Cerebellar nuclear complex (tissue), 1 donor: ENCODE results near the gene ANKFY1.
"Not testable (repeated sequence)": the region's sequence is repeated elsewhere in the genome, so short reads cannot be mapped to it uniquely, and the experiment has no call there.

Source experiments
- DNase-seq, 2 experiments: peaks; one replicate each; lab custom pipeline; 2025; lab: John Stamatoyannopoulos, UW

Gene ANKFY1

DNA sequence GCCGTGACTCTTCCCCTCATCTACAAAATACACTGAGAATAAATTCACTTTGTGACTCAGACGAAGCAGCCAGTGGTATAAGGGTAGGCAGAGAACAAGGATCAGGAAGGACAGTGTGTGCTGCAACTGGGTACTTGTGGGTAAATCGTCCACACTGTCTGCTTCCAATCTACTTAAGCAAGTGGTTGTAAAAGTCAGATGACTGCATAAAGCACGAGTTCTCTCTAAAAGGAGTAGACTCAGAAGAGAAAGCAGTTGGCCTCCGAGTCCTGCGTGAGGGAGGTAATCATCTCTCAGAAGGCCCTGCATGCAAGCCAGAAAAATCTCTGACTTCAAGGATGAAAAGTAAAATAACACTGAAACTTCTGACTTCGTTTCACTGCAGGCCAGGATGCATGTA is 43.1 kb downstream of the ANKFY1 start:
- no peak for DNase-seq

DNA sequence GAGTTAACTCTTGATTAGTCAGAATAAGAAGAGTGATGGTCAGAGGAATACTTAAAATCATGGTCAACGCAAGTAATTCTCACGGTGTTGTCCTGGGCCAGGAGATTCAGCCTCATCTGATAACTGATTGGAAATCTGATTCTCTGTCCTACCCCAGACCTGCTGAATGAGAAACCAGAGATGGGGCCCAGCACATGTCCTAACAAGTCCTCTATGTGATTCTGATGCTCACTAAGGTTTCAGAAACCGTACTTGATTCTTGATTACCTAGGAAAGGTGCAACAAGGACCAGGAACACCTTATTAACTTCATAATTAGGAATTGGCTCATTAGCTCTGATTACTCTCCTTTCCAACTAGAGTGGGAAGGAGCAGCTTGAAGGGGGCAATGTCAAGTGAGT is 44.5 kb downstream of the ANKFY1 start:
- DNase-seq = no peak

DNA sequence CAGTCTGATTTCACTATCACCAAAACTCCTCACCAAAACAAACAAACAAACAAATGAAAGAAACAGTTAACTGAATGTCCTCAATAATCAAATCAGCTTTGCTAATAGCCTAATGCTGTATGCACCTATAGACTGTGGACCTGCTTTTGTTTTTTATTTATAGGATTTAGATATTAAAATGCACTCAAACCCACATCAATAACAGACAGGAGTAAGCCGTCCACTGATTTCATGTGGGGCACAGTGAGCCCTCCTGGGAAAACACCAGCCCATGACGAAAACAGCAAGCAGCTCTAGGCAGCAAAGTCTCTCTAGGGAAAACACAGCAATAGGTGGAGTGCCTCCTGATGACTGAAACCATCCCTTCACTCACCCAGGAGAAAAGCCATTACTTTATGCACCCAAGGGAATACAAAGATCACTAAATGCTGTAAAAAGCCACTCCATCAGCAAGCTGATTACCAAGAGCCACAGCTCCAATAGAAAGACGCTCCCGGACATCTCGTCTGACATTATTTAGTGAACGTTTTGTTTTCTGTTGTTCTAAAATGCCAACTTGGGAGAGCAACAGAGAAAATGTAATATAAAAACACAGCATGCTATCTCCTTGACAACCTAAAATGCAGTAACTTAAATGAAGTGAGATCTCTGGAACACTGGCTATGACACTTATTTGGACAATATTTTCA is 47.8 kb downstream of the ANKFY1 start:
- no peak for DNase-seq

DNA sequence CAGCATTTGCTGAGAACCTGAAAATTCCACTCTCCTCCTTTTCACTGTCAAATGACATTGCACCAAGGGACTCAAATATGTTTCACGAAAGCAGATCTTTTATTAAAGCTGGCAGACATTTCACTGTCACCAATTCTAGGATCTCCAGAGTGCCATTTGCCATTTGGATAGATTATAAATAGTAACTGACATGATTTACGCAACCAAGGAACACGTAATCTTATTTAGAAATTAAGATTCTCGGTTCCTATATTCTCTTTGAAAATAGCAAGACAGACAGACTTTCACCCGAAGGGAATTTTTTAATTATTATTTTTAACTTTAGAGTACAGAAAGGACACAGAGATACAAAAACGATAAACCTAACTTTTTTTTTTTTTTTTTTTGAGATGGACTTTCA is 49.6 kb downstream of the ANKFY1 start:
- no peak for DNase-seq

DNA sequence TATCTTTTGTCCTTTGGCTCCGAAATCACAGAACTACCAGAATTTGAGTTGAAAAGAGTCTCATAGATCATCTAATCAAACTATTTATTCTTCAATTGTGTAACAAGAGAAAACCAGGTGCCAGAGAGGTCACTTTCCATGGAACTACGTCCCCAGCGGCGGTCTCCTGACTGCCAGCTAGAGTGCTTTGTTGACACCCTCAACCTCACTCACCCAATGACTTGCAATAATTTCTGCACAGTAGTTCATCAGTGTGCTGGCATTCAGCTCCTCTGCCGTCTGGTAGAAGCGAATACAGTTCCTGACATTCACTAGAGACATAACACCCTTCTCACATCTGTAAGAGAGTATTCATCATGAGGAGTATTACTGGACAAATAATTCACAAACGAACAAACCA is 54.2 kb downstream of the ANKFY1 start:
- no peak for DNase-seq

DNA sequence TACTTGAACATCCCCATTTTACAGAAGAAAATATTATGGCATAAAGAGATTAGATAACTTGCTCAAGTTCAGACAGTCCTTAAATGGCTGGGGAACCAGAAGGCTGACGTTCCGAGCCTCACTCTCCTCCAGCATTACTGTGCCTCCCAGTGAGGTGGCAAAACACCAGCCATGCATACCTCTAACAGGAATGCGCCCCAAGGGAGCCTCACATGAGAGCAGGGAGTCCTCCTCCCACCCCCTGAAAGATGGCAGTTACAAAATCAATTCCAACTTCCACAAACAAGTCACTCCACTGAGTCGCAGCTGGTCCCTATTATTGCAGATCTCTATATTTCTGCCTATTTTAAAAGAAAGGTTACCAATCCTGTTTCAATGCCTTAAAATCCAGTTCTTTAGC is 55.5 kb downstream of the ANKFY1 start:
- DNase-seq = no peak

DNA sequence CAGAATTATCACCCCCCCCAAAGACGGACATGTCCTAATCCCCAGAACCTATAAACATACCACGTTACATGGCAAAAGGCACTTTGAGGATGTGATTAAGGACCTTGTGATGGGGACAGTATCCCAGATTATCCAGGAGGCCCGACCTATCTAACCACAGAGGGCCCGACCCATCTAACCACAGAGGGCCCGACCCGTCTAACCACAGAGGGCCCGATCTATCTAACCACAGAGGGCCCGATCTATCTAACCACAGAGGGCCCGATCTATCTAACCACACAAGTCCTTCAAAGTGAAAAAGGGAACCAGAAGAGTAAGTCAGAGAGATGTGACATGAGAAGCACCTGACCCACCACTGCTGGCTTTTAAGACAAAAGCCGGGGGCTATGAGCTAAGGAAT is 56.8 kb downstream of the ANKFY1 start:
- DNase-seq = no peak

DNA sequence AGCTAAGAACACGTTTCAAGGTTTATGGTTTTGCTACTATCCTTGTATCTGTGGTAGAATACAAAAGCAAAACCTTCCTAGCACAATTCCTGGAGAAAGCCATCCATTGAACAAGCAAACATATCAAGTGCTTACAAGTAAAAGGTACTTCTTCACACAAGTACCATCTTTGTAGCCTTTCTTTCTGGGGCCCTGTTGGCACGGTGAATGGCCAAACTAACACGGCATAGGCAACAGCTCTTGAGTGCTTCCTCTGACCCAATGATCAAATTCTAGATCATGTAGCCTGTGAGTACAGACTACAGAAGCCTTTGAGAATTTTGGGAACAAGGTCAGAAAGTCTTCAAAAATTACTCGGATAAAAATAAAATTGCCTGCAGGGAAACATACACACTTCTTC is 57.9 kb downstream of the ANKFY1 start:
- DNase-seq = no peak

DNA sequence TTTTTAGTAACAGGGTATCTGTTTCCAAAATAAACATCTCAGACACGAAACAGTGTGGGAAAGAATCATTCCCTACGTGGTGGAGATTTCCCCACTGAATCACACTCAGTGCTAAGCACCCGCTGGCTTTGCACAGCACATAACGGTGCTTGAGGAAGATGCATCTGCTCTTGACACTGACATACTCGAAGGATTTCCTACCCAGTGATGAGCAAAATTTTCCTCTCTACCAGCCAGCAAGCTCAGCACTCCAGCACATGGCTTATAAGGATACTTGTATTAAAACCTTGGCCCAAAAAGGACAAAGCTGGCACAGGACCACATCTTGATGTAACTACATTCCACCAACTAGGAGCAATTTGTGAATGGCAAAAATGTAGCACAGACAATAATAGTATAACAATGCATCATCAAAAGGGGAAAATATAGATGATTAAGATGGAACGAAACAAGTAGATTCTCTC is 59.0 kb downstream of the ANKFY1 start:
- no peak for DNase-seq

DNA sequence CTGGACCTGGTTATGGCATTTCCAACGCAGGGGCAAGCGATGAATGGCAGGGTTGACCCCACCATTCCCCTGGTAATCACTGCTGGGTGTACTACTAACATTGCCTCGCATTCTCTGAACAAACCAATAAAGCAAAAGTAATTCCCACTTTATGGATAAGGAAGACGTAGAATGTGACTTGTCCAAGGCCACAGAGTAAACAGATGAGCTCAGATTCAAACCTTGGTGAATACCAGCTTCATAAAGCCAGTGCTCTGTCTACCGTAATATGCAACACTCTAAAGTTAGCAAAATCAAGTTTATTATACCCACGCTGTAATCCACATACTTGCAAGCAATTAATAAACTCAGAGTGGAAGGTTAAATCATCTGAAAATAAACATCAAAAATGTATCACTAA is 59.6 kb downstream of the ANKFY1 start:
- DNase-seq = no peak

DNA sequence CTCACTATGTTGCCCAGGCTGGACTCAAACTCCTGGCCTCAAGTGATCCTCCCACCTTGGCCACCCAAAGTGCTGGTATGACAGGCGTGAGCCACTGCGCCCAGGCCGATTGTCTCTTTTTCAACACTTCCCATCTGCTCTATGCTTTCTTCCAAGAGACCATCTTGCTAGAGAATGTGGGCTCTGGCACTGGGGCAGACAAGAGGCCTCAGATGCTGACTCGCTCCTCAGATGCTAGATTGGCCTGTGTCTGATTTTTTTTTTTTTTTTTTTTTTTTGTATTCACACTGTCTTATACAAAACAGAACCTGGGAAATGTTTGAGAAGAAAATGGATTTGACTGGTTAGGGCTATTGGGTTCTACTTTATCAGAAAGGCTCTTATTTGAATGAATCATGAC is 62.6 kb downstream of the ANKFY1 start:
- DNase-seq = no peak

DNA sequence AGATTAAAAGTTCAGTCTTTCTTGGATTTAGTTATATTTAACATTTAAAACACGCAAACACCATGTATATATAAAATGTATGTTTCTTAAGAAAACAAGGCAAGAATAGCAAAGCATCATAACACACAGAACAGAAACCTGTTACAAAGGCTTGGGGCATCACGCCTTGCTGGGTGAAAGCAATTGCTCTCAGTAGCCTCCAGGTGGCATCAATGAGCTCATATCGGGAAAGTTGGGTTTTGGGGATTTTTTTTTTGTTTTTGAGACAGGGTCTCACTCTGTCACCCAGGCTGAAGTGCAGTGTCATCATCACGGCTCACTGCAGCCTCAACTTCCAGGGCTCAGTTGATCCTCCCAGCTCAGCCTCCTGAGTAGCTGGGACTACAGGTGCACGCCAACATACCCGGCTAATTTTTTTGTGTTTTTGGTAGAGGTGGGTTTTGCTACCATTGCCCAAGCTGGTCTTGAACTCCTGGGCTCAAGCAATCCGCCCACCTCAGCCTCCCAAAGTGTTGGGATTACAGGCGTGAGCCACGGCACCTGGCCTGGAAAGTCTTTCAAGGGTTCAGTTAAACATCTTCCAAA is 63.9 kb downstream of the ANKFY1 start:
- no peak for DNase-seq

DNA sequence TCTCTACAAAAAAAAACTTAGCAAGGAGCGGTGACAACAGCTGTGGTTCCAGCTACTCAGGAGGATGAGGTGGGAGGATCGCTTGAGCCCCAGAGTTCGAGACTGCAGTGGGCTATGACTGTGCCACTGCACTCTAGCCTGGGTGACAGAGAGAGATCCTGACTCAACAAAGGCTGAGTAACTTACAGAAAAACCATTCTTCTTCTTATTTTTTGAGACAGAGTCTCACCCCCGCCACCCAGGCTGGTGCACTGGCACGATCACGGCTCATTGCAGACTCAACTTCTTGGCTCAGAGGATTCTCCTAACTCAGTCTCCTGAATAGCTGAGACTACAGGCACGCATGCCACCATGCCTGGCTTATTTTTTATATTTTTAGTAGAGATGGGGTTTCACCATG is 64.8 kb downstream of the ANKFY1 start:
- DNase-seq = no peak

DNA sequence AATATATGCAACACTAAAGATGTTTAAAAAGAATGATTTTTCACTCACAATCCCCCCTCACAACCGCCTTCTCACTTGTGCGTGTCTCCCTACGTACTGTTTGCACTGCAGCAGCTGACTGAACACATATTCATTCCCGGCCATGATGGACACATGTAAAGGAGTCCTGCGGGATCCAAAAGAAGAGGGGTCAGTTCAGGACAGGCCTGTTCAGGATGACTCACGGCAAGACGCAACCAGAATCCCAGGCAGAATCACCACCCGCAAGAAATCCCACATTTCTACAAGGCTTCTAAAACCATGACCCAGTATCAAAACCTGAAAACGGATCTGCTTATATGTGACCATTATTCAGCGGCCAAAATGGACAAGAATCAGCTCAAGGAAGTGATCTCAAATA is 68.5 kb downstream of the ANKFY1 start:
- no peak for DNase-seq

DNA sequence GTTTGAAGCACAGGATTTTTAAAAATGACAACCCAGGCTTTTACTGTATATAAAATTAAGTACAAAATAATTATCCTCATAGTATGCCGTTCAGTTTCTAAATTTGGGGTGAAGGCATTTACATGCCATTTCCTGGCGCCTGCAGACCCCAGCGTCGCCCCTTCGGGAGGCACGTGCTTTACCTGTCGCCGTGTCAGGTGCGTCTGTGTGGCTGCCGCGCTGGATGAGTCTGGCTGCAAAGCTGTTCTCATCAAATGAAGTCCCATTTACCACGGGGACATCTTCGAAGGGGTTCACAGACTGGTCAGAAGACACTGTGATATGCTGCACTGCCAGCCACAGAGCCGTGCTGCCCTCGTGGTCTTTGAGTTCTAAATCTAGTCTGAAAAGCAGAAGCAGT is 69.0 kb downstream of the ANKFY1 start:
- no peak for DNase-seq

DNA sequence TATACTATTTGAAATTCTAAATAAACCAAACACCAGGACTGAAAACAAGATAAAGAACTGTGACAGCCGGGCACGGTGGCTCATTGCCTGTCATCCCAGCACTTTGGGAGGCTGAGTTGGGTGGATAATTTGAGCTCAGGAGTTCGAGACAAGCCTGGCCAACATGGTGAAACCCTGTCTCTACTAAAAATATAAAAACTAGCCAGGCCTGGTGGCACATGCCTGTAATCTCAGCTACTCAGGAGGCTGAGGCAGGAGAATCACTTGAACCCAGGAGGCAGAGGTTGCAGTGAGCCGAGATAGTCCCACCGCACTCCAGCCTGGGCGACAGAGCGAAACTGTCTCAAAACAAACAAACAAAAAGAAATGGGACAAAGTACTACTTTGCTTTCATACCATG is 73.0 kb downstream of the ANKFY1 start:
- not testable (repeated sequence) for DNase-seq

DNA sequence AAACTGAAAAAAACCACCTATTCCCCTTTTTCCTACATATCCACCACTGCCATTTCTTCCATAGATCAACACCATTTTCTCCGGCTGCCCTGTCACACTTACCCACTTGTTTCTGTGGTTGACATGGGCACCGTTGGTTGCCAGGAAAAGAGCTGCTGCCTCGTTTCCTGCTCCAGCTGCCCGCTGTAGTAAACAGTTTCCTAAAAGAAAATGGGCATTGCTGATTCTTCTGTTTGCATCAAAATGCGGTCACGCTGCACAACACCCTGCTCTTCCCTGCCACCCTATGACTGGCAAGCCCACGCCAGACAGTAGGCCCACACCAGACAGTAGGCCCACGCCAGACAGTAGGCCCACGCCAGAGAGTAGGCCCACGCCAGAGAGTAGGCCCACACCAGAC is 74.5 kb downstream of the ANKFY1 start:
- DNase-seq = no peak

DNA sequence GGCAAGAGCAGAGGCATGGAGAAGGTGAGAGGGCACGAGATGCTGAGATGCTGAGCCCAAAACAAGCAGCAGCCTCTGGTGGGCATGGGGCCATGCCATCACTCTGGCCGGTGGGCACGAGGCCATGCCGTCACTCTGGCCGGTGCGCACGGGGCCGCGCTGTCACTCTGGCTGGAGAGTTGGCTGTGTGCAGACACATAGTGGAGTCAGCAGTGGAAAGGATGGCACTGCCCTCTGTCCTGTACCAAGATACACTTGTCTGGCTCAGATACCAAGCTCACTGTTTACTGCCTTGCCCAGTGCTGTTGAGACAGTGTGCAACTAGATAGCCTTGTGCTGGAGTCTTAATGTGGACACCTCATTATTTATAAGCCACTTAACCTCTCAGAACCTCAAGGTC is 75.7 kb downstream of the ANKFY1 start:
- no peak for DNase-seq

DNA sequence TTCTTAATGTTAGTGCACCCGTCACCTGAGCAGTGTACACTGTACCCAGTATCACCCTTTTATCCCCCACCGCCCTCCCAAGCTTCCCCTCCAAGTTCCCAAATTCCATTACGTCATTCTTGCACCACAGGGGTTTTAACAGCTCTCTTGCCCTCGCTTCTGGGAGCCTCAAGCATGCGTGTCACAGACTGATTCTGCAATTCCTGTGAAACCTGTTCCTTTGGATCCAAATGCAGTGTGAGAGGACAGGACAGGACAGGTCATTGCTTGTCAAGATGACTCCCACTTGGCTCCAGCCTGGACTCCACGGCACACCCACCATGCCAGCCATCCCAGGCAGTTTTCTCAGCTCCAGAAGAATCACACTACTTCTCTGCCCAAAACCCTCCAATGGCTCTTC is 76.7 kb downstream of the ANKFY1 start:
- DNase-seq = no peak

DNA sequence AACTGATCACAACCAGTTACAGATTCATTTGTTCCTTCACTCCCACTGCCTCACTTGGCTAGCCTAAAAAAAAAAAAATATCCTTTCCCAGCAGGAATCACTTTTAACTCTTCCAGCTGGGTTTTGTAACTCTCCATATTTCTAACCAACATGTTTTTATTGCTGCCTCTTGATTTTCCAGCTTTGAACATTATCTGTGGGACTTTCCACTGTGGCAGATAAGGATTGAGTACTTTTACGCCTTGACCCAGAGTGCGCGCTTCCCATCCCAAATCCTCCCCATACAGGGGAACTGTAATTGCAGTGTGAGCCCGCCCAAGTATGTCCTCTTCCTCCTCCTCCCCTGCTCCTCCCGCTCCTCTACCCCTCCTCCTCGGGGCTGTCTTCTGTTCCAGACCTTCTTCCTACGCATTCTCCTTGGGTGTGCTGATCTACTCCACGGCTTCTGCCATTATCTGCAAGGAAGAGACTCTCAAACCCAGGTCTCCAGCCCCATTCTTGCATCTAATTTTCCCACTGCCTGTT is 77.4 kb downstream of the ANKFY1 start:
- no peak for DNase-seq

DNA sequence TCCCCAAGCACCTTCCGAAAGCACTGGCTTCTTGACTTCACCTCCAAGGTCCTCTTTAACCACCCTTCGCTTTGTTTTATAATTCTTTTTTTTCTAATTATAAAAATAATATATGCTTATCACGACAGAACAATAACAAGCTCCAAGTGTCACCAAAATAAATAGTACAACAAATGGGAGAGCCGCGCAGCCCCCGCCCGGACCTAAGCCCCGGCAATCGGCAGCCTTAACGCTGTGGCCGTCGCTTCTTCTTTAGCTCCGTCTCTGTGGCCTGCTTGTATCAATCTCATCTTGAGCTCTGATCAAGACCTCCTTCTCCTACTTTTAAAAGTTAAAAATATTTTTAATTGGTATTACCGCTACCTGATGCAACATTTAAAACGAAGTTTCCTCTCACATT is 78.1 kb downstream of the ANKFY1 start:
- no peak for DNase-seq

DNA sequence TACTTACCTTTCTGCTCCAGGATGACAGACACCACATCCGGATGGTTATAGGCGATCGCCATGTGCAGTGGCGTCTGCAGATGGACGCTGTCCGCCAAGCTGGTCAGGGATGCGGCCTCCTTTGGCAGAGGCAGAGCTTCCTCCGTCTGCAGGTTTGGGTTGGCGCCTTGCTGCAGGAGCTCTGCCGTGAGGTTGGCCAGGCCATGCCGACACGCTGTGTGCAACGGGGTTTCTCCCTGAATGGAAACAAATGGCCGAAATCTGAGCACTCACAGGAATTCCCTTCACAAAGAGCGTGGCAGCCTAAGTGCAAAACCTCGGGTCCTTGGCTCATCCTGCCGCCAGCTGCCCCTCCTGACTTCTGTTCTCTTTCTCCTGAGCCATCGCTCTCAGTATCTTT is 79.0 kb downstream of the ANKFY1 start:
- DNase-seq = peak; percentile 90 to 91

DNA sequence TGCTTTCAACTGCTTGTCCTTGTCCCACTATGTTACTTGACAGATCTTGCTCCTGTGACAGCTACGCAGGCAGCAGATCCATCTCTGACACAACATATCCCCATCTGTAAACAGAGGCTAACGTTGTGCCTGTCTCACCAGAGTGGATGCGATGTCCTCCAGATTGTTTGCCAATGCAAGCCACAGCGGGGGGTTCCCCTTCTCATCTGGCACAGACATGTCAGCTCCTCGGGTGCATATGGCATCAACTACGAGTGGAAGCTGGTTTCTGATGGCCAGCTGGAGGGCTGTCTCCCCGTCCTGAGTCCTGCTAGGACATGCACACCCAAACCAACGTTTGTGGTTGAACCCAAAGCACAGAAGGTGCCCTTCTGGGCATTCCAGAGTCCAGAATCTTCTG is 81.7 kb downstream of the ANKFY1 start:
- no peak for DNase-seq

DNA sequence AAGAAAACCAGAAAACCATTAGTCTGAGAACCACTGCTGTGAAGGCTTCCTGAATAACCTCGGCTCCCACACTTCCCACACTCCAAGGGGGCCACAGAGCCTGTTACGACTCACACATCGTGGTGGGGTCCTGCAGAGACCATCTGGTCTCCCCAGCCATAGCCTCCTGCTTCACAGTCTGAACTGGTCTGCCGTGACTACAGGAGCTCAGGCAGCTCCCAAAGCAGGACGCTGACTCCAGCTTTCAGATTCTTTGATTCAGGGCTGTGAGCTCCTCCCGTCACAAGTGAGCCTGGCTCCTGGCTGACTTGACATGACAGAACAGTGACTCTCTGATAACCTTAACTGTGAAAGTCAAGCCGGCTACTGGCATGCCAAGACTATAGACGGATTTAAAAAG is 83.0 kb downstream of the ANKFY1 start:
- DNase-seq = no peak
